GM23338 (cell line): ENCODE data around the gene PCSK2. TPM values are rescaled to one million over a fixed set of nuclear protein-coding genes. Genes with fewer than 3 reads are reported as not detected.

ENCODE experiments used
- ATAC-seq: fragments of 200-7000 bp; cut with Tn5 transposase; 3 replicates; pipeline ENCODE4 v1.9.1; 2020
- DNase-seq: peaks from one replicate; pipeline ENCODE4 v3.0.0-alpha.2; 2015; ENCODE audit warnings: low spot score
- H2AFZ ChIP-seq: fragments of 200-600 bp; sonication (generic); 2 replicates; pipeline ENCODE4 v1.8.0; 2016; ENCODE audit warnings: antibody characterized with exemption, mild to moderate bottlenecking, moderate library complexity
- H3F3A ChIP-seq: fragments of 200-600 bp; sonication (generic); replicated peaks from 2 replicates; pipeline ENCODE4 v1.8.0; 2017; ENCODE audit warnings: antibody characterized with exemption, mixed run types, low read depth
- H3K27ac ChIP-seq: fragments of 200-600 bp; sonication (generic); 2 replicates; pipeline ENCODE4 v1.6.1; 2016; ENCODE audit warnings: low read depth
- H3K27me3 ChIP-seq: fragments of 200-600 bp; sonication (generic); 2 replicates; pipeline ENCODE4 v1.8.0; 2016; ENCODE audit warnings: mild to moderate bottlenecking, mixed run types, moderate library complexity; ENCODE audit not compliant: insufficient read depth
- H3K36me3 ChIP-seq: fragments of 200-600 bp; sonication (generic); 2 replicates; pipeline ENCODE4 v1.8.0; 2016; ENCODE audit warnings: mild to moderate bottlenecking; ENCODE audit not compliant: insufficient read depth
- H3K4me1 ChIP-seq: fragments of 200-600 bp; sonication (generic); 2 replicates; pipeline ENCODE4 v1.8.0; 2016; ENCODE audit warnings: mild to moderate bottlenecking, moderate library complexity; ENCODE audit not compliant: insufficient read depth
- H3K4me2 ChIP-seq: fragments of 200-600 bp; sonication (generic); 2 replicates; pipeline ENCODE4 v1.7.1; 2017; ENCODE audit warnings: mixed run types
- H3K4me3 ChIP-seq: fragments of 200-600 bp; sonication (generic); 2 replicates; pipeline ENCODE4 v1.6.1; 2016; ENCODE audit warnings: mixed run types
- H3K79me2 ChIP-seq: fragments of 200-600 bp; sonication (generic); replicated peaks from 2 replicates; pipeline ENCODE4 v1.8.0; 2017; ENCODE audit warnings: mild to moderate bottlenecking; ENCODE audit not compliant: insufficient read depth
- H3K9me2 ChIP-seq: fragments of 200-600 bp; sonication (generic); 2 replicates; pipeline ENCODE4 v1.8.0; 2017; ENCODE audit not compliant: insufficient read depth
- H4K20me1 ChIP-seq: fragments of 200-600 bp; sonication (generic); replicated peaks from 2 replicates; pipeline ENCODE4 v1.8.0; 2017; ENCODE audit warnings: mild to moderate bottlenecking; ENCODE audit not compliant: insufficient read depth
- H3K27ac Mint-ChIP-seq: 2 replicates; pipeline ENCODE4 v1.8.0; 2020; ENCODE audit warnings: inconsistent platforms, mild to moderate bottlenecking, moderate library complexity, mixed read lengths
- H3K27me3 Mint-ChIP-seq: 3 replicates; pipeline ENCODE4 v1.8.0; 2022; ENCODE audit warnings: low read depth, mild to moderate bottlenecking, moderate library complexity, mixed read lengths, inconsistent platforms; ENCODE audit not compliant: insufficient read depth, poor library complexity
- H3K36me3 Mint-ChIP-seq: 3 replicates; pipeline ENCODE4 v1.8.0; 2021; ENCODE audit warnings: low read depth, mild to moderate bottlenecking, inconsistent platforms, moderate library complexity, mixed read lengths
- H3K4me1 Mint-ChIP-seq: 3 replicates; pipeline ENCODE4 v1.8.0; 2020; ENCODE audit warnings: mild to moderate bottlenecking, inconsistent platforms, mixed read lengths
- H3K4me3 Mint-ChIP-seq: 3 replicates; pipeline ENCODE4 v1.8.0; 2021; ENCODE audit warnings: moderate library complexity, mild to moderate bottlenecking, inconsistent platforms, mixed read lengths
- H3K9me3 Mint-ChIP-seq: 3 replicates; pipeline ENCODE4 v1.8.0; 2020; ENCODE audit warnings: moderate library complexity, mild to moderate bottlenecking, inconsistent platforms, mixed read lengths
- CREB1 ChIP-seq: fragments of 250-450 bp; sonication (Bioruptor Pico); IDR thresholded peaks from 2 replicates; pipeline ENCODE4 v1.5.0; 2020; ENCODE audit warnings: low read depth, mild to moderate bottlenecking, moderate library complexity
- EZH2phosphoT487 ChIP-seq: fragments of 200-600 bp; sonication (generic); IDR thresholded peaks from one replicate; pipeline ENCODE4 v1.8.1; 2018; ENCODE audit warnings: antibody characterized with exemption; ENCODE audit not compliant: unreplicated experiment
- NANOG ChIP-seq: IDR thresholded peaks from 2 replicates; pipeline ENCODE4 v1.6.1; 2016; ENCODE audit warnings: antibody characterized with exemption, borderline replicate concordance
- POLR2AphosphoS5 ChIP-seq: IDR thresholded peaks from 2 replicates; pipeline ENCODE4 v1.6.1; 2016; ENCODE audit warnings: antibody characterized with exemption, low read depth
- ZNF114 ChIP-seq: fragments of 250-450 bp; sonication (Bioruptor Pico); IDR thresholded peaks from 2 replicates; pipeline ENCODE4 v1.5.0; 2020; ENCODE audit warnings: mild to moderate bottlenecking, moderate library complexity
- polyA plus RNA-seq: library from polyadenylated mRNA; unstranded; fragments of >200 nt; fragmentation: Nextera tagmentation; extraction: Ambion mirVana; gene quantifications from 2 replicates; pipeline ENCODE4 v1.2.1, GENCODE V29; 2016
- total RNA-seq: library from RNA; depleted of rRNA; stranded (reverse); fragments of >200 nt; shearing (Covaris generic); gene quantifications from 2 replicates; pipeline ENCODE4 v1.2.3, GENCODE V29; 2014
- TF ChIP-seq, protein P1 (sequence below): IDR thresholded peaks from one replicate; pipeline ENCODE4 v1.6.1; 2018; ENCODE audit warnings: antibody characterized with exemption; ENCODE audit not compliant: unreplicated experiment
- TF ChIP-seq, protein P2 (sequence below): fragments of 250-450 bp; sonication (Bioruptor Pico); IDR thresholded peaks from 2 replicates; pipeline ENCODE4 v1.5.0; 2020; ENCODE audit warnings: mild to moderate bottlenecking, moderate library complexity
- TF ChIP-seq, protein P3 (sequence below), 2 experiments: fragments of 200-600 bp in 1 of 2; sonication (generic) in 1 of 2; conservative IDR thresholded peaks; 2 replicates each; pipeline versions ENCODE4 v1.5.1 to v1.6.1; 2016 to 2017; ENCODE audit warnings: antibody characterized with exemption in 2 of 2, low read depth in 2 of 2, mild to moderate bottlenecking in 2 of 2, moderate library complexity in 1 of 2
- TF ChIP-seq, protein P4 (sequence below): IDR thresholded peaks from 2 replicates; pipeline ENCODE4 v1.6.1; 2016; ENCODE audit warnings: antibody characterized with exemption

The PCSK2 gene
- total and polyA plus RNA-seq, 2 experiments from 2014 or later, result 0.37 to 1.1 TPM

DNA sequence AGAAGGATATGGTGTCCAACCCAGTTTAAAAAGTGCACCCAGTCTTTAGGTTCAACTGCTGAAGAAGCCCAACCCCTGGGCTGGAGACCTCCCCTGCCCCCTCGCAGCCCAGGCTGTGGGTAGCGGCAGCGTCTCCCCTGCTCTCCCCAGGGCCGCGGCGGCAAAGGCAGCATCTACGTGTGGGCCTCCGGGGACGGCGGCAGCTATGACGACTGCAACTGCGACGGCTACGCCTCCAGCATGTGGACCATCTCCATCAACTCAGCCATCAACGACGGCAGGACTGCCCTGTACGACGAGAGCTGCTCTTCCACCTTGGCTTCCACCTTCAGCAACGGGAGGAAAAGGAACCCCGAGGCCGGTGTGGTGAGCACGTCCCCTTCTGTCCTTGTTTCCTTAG, 226.8 kb downstream of the PCSK2 start (continued):
- TF ChIP-seq, protein P1, sequence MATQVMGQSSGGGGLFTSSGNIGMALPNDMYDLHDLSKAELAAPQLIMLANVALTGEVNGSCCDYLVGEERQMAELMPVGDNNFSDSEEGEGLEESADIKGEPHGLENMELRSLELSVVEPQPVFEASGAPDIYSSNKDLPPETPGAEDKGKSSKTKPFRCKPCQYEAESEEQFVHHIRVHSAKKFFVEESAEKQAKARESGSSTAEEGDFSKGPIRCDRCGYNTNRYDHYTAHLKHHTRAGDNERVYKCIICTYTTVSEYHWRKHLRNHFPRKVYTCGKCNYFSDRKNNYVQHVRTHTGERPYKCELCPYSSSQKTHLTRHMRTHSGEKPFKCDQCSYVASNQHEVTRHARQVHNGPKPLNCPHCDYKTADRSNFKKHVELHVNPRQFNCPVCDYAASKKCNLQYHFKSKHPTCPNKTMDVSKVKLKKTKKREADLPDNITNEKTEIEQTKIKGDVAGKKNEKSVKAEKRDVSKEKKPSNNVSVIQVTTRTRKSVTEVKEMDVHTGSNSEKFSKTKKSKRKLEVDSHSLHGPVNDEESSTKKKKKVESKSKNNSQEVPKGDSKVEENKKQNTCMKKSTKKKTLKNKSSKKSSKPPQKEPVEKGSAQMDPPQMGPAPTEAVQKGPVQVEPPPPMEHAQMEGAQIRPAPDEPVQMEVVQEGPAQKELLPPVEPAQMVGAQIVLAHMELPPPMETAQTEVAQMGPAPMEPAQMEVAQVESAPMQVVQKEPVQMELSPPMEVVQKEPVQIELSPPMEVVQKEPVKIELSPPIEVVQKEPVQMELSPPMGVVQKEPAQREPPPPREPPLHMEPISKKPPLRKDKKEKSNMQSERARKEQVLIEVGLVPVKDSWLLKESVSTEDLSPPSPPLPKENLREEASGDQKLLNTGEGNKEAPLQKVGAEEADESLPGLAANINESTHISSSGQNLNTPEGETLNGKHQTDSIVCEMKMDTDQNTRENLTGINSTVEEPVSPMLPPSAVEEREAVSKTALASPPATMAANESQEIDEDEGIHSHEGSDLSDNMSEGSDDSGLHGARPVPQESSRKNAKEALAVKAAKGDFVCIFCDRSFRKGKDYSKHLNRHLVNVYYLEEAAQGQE, result no peak

DNA sequence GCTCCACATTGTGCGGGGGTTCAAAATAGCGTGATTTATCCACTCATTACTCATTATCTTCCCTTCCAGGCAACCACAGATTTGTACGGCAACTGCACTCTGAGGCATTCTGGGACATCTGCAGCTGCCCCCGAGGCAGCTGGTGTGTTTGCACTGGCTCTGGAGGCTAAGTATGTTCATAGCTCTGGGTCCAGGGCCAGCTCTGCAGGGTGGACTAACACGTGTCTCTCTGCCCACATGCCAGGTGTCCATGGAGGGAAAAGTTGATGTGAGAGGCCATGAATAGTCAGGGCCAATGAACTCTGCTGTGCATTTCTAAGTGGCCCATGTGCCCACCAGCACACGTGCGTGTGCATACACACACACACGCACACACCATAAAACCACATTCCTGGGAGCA, 229.4 kb downstream of the PCSK2 start:
- Mint-ChIP-seq H3K27ac (no peak overlapping the region), H3K4me1 (no peaks in the 10 kb centered on the region), H3K9me3 (no peaks in the 10 kb centered on the region), H3K27me3 (no peaks in the 10 kb centered on the region), H3K36me3 (no peaks in the 10 kb centered on the region), H3K4me3 (no peak overlapping the region)
- Histone ChIP-seq H3F3A (no peaks in the 10 kb centered on the region), H3K36me3 (no peaks in the 10 kb centered on the region), H2AFZ (no peak overlapping the region), H3K79me2 (no peaks in the 10 kb centered on the region), H3K9me2 (no peaks in the 10 kb centered on the region), H3K4me2 (no peak overlapping the region), H3K27me3 (no peaks in the 10 kb centered on the region), H4K20me1 (no peaks in the 10 kb centered on the region), H3K4me1 (no peaks in the 10 kb centered on the region), H3K4me3 (no peak overlapping the region), H3K27ac (no peak overlapping the region)
- ATAC-seq, result no peak
- DNase-seq, result no peak
- TF ChIP-seq, protein P2, sequence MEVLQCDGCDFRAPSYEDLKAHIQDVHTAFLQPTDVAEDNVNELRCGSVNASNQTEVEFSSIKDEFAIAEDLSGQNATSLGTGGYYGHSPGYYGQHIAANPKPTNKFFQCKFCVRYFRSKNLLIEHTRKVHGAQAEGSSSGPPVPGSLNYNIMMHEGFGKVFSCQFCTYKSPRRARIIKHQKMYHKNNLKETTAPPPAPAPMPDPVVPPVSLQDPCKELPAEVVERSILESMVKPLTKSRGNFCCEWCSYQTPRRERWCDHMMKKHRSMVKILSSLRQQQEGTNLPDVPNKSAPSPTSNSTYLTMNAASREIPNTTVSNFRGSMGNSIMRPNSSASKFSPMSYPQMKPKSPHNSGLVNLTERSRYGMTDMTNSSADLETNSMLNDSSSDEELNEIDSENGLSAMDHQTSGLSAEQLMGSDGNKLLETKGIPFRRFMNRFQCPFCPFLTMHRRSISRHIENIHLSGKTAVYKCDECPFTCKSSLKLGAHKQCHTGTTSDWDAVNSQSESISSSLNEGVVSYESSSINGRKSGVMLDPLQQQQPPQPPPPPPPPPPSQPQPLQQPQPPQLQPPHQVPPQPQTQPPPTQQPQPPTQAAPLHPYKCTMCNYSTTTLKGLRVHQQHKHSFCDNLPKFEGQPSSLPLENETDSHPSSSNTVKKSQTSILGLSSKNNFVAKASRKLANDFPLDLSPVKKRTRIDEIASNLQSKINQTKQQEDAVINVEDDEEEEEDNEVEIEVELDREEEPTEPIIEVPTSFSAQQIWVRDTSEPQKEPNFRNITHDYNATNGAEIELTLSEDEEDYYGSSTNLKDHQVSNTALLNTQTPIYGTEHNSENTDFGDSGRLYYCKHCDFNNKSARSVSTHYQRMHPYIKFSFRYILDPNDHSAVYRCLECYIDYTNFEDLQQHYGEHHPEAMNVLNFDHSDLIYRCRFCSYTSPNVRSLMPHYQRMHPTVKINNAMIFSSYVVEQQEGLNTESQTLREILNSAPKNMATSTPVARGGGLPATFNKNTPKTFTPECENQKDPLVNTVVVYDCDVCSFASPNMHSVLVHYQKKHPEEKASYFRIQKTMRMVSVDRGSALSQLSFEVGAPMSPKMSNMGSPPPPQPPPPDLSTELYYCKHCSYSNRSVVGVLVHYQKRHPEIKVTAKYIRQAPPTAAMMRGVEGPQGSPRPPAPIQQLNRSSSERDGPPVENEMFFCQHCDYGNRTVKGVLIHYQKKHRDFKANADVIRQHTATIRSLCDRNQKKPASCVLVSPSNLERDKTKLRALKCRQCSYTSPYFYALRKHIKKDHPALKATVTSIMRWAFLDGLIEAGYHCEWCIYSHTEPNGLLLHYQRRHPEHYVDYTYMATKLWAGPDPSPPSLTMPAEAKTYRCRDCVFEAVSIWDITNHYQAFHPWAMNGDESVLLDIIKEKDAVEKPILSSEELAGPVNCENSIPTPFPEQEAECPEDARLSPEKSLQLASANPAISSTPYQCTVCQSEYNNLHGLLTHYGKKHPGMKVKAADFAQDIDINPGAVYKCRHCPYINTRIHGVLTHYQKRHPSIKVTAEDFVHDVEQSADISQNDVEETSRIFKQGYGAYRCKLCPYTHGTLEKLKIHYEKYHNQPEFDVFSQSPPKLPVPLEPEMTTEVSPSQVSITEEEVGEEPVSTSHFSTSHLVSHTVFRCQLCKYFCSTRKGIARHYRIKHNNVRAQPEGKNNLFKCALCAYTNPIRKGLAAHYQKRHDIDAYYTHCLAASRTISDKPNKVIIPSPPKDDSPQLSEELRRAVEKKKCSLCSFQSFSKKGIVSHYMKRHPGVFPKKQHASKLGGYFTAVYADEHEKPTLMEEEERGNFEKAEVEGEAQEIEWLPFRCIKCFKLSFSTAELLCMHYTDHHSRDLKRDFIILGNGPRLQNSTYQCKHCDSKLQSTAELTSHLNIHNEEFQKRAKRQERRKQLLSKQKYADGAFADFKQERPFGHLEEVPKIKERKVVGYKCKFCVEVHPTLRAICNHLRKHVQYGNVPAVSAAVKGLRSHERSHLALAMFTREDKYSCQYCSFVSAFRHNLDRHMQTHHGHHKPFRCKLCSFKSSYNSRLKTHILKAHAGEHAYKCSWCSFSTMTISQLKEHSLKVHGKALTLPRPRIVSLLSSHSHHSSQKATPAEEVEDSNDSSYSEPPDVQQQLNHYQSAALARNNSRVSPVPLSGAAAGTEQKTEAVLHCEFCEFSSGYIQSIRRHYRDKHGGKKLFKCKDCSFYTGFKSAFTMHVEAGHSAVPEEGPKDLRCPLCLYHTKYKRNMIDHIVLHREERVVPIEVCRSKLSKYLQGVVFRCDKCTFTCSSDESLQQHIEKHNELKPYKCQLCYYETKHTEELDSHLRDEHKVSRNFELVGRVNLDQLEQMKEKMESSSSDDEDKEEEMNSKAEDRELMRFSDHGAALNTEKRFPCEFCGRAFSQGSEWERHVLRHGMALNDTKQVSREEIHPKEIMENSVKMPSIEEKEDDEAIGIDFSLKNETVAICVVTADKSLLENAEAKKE, result no peak
- TF ChIP-seq CREB1 (CRISPR knock-in tag) (no peak), EZH2phosphoT487 (no peak), POLR2AphosphoS5 (no peak), ZNF114 (CRISPR knock-in tag) (no peak), NANOG (no peak)
- TF ChIP-seq, protein P3, sequence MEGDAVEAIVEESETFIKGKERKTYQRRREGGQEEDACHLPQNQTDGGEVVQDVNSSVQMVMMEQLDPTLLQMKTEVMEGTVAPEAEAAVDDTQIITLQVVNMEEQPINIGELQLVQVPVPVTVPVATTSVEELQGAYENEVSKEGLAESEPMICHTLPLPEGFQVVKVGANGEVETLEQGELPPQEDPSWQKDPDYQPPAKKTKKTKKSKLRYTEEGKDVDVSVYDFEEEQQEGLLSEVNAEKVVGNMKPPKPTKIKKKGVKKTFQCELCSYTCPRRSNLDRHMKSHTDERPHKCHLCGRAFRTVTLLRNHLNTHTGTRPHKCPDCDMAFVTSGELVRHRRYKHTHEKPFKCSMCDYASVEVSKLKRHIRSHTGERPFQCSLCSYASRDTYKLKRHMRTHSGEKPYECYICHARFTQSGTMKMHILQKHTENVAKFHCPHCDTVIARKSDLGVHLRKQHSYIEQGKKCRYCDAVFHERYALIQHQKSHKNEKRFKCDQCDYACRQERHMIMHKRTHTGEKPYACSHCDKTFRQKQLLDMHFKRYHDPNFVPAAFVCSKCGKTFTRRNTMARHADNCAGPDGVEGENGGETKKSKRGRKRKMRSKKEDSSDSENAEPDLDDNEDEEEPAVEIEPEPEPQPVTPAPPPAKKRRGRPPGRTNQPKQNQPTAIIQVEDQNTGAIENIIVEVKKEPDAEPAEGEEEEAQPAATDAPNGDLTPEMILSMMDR (conservative IDR thresholded peaks at IDR 0.05; ENCODE audit: low read depth in 2 of 2), result no peak
- TF ChIP-seq, protein P1, result no peak
- TF ChIP-seq, protein P4, sequence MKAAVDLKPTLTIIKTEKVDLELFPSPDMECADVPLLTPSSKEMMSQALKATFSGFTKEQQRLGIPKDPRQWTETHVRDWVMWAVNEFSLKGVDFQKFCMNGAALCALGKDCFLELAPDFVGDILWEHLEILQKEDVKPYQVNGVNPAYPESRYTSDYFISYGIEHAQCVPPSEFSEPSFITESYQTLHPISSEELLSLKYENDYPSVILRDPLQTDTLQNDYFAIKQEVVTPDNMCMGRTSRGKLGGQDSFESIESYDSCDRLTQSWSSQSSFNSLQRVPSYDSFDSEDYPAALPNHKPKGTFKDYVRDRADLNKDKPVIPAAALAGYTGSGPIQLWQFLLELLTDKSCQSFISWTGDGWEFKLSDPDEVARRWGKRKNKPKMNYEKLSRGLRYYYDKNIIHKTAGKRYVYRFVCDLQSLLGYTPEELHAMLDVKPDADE, result no peak
